ENCODE data around the gene RCVRN. TPM values are rescaled to one million over a fixed set of nuclear protein-coding genes. Genes with fewer than 3 reads are reported as not detected.

Gene RCVRN
- total RNA-seq, 4 donors from 2014 or later, result 0.06 to 1.1 (median 0.24) TPM

DNA sequence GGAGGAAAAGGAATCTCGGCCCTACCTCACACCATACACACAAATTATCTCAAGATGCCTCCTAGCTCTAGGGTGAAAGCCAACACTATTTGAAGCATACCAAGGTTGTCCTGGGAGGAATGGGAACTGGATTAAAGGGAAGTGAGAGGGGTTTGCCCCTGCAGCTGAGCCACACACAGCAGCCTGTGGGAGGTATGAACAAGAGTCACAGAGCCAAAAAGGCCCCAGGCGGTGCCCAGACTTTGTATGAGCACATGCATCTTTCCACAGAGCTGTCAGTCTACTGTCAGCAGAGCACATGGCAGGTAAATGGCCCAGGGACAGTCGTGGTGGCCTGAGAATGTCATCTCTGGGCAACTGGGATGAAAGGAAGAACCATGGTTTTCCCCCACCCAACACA lies 31.0 kb upstream of the RCVRN start:
- DNase-seq (ENCODE audit: low spot score in 2 of 2), result peak in 1 of 2 donors; percentile 77
- intact Hi-C loops (cut with DNase I; ENCODE audit: low total_unique reads), result no loop called here
- 59 to 61% methylated on average over 3 of the region's 3 CpGs for WGBS, 2 donors
- H3K4me3 ChIP-seq (ENCODE audit: low read depth, poor library complexity, severe bottlenecking), result no peak overlapping the region
- no peak for TF ChIP-seq POLR2A (IDR thresholded peaks at IDR 0.05)
- TF ChIP-seq, protein P1, sequence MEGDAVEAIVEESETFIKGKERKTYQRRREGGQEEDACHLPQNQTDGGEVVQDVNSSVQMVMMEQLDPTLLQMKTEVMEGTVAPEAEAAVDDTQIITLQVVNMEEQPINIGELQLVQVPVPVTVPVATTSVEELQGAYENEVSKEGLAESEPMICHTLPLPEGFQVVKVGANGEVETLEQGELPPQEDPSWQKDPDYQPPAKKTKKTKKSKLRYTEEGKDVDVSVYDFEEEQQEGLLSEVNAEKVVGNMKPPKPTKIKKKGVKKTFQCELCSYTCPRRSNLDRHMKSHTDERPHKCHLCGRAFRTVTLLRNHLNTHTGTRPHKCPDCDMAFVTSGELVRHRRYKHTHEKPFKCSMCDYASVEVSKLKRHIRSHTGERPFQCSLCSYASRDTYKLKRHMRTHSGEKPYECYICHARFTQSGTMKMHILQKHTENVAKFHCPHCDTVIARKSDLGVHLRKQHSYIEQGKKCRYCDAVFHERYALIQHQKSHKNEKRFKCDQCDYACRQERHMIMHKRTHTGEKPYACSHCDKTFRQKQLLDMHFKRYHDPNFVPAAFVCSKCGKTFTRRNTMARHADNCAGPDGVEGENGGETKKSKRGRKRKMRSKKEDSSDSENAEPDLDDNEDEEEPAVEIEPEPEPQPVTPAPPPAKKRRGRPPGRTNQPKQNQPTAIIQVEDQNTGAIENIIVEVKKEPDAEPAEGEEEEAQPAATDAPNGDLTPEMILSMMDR (IDR thresholded peaks at IDR 0.05), result no peak

DNA sequence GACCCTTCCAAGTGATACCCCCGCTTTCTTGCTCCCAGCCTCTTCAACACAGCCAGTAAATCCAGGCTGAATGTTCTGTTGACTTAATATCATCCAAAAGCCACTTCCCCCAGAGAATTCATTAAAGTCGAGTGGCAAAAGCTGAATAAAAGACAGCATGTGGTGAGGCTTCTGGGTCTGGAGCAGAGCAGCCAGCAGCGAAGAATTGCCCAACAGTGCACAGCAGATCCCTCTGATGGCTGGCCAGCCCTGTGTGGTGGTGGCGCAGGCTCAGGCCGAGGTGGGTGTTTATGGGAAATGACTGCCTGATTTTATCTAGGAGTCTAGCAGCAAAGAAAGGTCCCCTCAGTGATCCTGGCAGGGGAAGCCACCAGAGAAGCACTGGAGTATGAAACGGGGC lies 30.3 kb upstream of the RCVRN start:
- DNase-seq (ENCODE audit: low spot score in 2 of 2), result peak in 1 of 2 donors; percentile 49
- H3K4me3 ChIP-seq (ENCODE audit: low read depth, poor library complexity, severe bottlenecking), result no peak overlapping the region
- 63 to 77% methylated on average over 6 of the region's 6 CpGs for WGBS, 2 donors
- TF ChIP-seq POLR2A (IDR thresholded peaks at IDR 0.05), result no peak
- intact Hi-C loops (cut with DNase I; ENCODE audit: low total_unique reads), result no loop called here

- H3K4me3 ChIP-seq (ENCODE audit: low read depth, poor library complexity, severe bottlenecking), result no peak overlapping the region
- no peak for DNase-seq (ENCODE audit: low spot score in 2 of 2)
- intact Hi-C loops (cut with DNase I; ENCODE audit: low total_unique reads), result no loop called here
- no peak for TF ChIP-seq POLR2A (IDR thresholded peaks at IDR 0.05)
- TF ChIP-seq, protein P1 (IDR thresholded peaks at IDR 0.05), result no peak
- WGBS, 2 donors, result 85 to 87% methylated on average over 7 of the region's 7 CpGs
These were observed 29.3 kb upstream of the RCVRN start for GRCh38 chr17:9934331-9934730.

DNA sequence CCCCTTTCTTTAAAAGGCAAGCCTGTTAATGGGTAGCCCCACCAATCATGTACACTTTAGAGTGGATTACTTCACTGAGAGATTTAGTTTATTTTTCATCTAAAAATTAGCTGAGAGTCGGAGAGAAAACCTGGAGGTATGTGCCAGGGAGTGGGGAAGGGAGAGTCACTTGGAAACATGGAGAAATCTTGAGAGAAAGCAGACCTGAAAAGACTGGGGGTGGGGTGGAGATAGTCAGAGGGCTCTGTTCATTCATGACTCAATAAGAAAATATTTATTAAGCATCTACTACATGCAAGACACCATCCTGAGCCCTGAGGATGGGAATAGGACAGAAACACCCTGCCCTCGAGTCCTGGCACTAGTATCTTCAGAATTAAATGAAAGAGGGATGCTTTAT lies 27.4 kb upstream of the RCVRN start:
- no peak for DNase-seq (ENCODE audit: low spot score in 2 of 2)
- 60 to 68% methylated on average over 2 of the region's 2 CpGs for WGBS, 2 donors
- H3K4me3 ChIP-seq (ENCODE audit: low read depth, poor library complexity, severe bottlenecking), result no peak overlapping the region
- intact Hi-C loops (cut with DNase I; ENCODE audit: low total_unique reads), result no loop called here
- TF ChIP-seq POLR2A (IDR thresholded peaks at IDR 0.05), result no peak
- TF ChIP-seq, protein P1 (IDR thresholded peaks at IDR 0.05), result no peak

DNA sequence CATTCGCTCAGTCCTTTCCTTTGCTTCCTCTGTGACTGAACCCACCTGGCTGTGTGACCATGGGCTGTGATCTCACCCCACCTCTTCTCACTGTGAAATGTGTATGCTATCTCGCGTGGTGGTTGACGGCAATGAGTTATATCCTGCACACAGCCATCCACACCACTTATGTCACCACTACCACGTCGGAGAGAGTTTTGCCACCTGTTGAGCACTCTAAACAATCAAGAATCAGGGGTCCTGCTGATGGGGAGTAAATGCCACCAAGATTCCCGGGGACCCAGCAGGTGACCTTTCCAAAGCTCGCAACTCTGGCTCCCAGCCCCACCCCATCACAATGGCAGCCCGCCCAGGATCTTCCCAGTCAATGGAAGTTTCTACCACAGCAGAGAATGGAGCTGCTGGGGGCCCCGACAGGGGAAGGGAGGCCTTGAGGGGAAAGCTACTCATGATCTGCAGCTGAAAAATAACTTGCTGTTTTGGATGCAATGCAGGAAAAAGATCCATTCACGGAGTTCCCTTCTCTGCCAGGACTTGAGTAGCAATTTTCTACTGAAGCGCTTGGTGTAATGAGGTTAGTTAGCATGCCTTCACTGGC lies 26.2 kb upstream of the RCVRN start:
- 78 to 81% methylated on average over 12 of the region's 12 CpGs for WGBS, 2 donors
- DNase-seq (ENCODE audit: low spot score in 2 of 2), result no peak
- intact Hi-C loops (cut with DNase I; ENCODE audit: low total_unique reads), result no loop called here
- TF ChIP-seq POLR2A (IDR thresholded peaks at IDR 0.05), result no peak
- TF ChIP-seq, protein P1 (IDR thresholded peaks at IDR 0.05), result no peak
- H3K4me3 ChIP-seq (ENCODE audit: low read depth, poor library complexity, severe bottlenecking), result no peak overlapping the region

DNA sequence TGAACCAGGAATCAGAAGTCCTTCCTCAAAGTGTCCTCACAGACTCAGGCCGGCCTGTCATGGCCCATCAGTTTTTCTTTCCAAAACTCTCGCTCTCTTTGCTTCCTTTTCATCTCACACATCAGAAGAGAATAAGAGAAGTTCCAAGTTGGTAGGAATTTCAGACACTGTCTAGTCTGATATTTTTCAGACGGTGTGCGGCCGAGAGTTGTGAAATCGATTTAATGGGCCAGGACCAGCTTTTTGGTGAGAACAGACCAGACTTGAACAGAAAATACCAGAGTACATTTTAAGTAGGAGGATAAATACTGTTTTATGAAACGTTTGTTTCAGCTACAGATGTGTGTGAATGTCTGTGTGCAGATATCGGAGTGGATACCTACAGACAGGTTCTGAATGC lies 24.8 kb upstream of the RCVRN start:
- intact Hi-C loops (cut with DNase I; ENCODE audit: low total_unique reads), result loop anchor here (5.0 kb wide), 1 partner anchor 292 kb away; no protein-coding TSS in a partner anchor

More for the DNA sequence above, 24.8 kb upstream of the RCVRN start:
- TF ChIP-seq, protein P1 (IDR thresholded peaks at IDR 0.05), result no peak
- no peak for TF ChIP-seq POLR2A (IDR thresholded peaks at IDR 0.05)
- DNase-seq (ENCODE audit: low spot score in 2 of 2), result no peak
- no peak overlapping the region for H3K4me3 ChIP-seq (ENCODE audit: low read depth, poor library complexity, severe bottlenecking)
- WGBS, 2 donors, result 72 to 85% methylated on average over 8 of the region's 8 CpGs

Measured in lower leg skin (tissue), 4 donors.